Spleen (tissue), 11 donors: Measurements from ENCODE around the gene CD48. TPM values are rescaled to one million over a fixed set of nuclear protein-coding genes. Genes with fewer than 3 reads are reported as not detected.
"Not testable (repeated sequence)": the region's sequence is repeated elsewhere in the genome, so short reads cannot be mapped to it uniquely, and the experiment has no call there.

Experiments
- DNase-seq: peaks from one replicate; pipeline ENCODE4 v3.0.0-alpha.2; 2020
- H3K27ac ChIP-seq, 8 donors: fragments of 200-600 bp; sonication (generic) in 7 of 8; 1 replicate in 4 of 8; 2 replicates in 4 of 8; pipeline versions ENCODE4 v1.5.0 to v1.8.0; 2016 to 2021; ENCODE audit warnings: inconsistent platforms in 4 of 8, mild to moderate bottlenecking in 4 of 8, moderate library complexity in 1 of 8
- H3K27me3 ChIP-seq, 7 donors: fragments of 200-600 bp; sonication (generic) in 6 of 7; replicated peaks in 1 of 7; 1 replicate in 4 of 7; 2 replicates in 3 of 7; pipeline versions ENCODE4 v1.5.0 to v1.8.0; 2016 to 2021; ENCODE audit warnings: inconsistent platforms in 3 of 7, mild to moderate bottlenecking in 1 of 7
- H3K36me3 ChIP-seq, 6 donors: fragments of 200-600 bp; sonication (generic) in 5 of 6; 1 replicate in 4 of 6; 2 replicates in 2 of 6; pipeline versions ENCODE4 v1.5.0 to v1.8.0; 2016 to 2021; ENCODE audit warnings: inconsistent platforms in 2 of 6
- H3K4me1 ChIP-seq, 6 donors: fragments of 200-600 bp; sonication (generic) in 5 of 6; 1 replicate in 3 of 6; 2 replicates in 3 of 6; pipeline versions ENCODE4 v1.5.0 to v1.8.0; 2016 to 2021; ENCODE audit warnings: inconsistent platforms in 3 of 6
- H3K4me3 ChIP-seq, 8 donors: fragments of 200-600 bp; sonication (generic) in 7 of 8; 1 replicate in 4 of 8; 2 replicates in 4 of 8; pipeline versions ENCODE4 v1.5.0 to v1.8.0; 2016 to 2021; ENCODE audit warnings: inconsistent platforms in 4 of 8, mild to moderate bottlenecking in 4 of 8, moderate library complexity in 2 of 8
- H3K9me3 ChIP-seq, 8 donors: fragments of 200-600 bp; sonication (generic) in 7 of 8; 1 replicate in 4 of 8; 2 replicates in 4 of 8; pipeline versions ENCODE4 v1.5.0 to v1.8.0; 2016 to 2021; ENCODE audit warnings: inconsistent platforms in 4 of 8
- CTCF ChIP-seq, 11 experiments: fragments of 200-600 bp in 7 of 11; fragments of 450-650 bp in 4 of 11; sonication (generic) in 4 of 11; IDR thresholded peaks in 8 of 11; conservative IDR thresholded peaks in 3 of 11; 1 replicate in 7 of 11; 2 replicates in 4 of 11; pipeline versions ENCODE4 v1.4.0 to v1.8.0; 2016 to 2021; ENCODE audit warnings: antibody characterized with exemption in 11 of 11, inconsistent platforms in 4 of 11, mild to moderate bottlenecking in 1 of 11
- POLR2A ChIP-seq, 3 donors: fragments of 450-650 bp; IDR thresholded peaks; one replicate each; pipeline ENCODE4 v1.5.1; 2017; ENCODE audit warnings: antibody characterized with exemption in 3 of 3, mild to moderate bottlenecking in 1 of 3
- POLR2AphosphoS5 ChIP-seq, 3 donors: sonication (generic); formaldehyde crosslinking; IDR thresholded peaks; one replicate each; pipeline ENCODE4 v1.5.1; 2017; ENCODE audit warnings: antibody characterized with exemption in 3 of 3
- WGBS, 5 donors: extraction: QIAGEN DNeasy Blood & Tissue Kit in 3 of 5; methylation state at CpG; one replicate each; pipeline versions ENCODE4 v1.1.5 to v1.1.7; 2013 to 2018; 5-methylcytosine and 5-hydroxymethylcytosine counted together
- intact Hi-C: fragments of 100-400 bp; cut with DNase I; formaldehyde crosslinking; loops from one replicate; pipeline ENCODE4 v1.15.0; 2023; ENCODE audit warnings: low total_unique reads
- polyA plus RNA-seq, 3 donors: library from polyadenylated mRNA; stranded (reverse); fragments of 200-250 nt; gene quantifications; one replicate each; pipeline ENCODE4 v1.2.1, GENCODE V29; 2013
- total RNA-seq, 7 donors: library from RNA; depleted of rRNA in 3 of 7; stranded (reverse); fragments of >200 nt in 3 of 7; fragmentation: NEBNext Ultra II Directional in 4 of 7; extraction: Animal tissue kit (Norgen Biotek cat#: 25700) in 4 of 7; gene quantifications; one replicate each; pipeline versions ENCODE4 v1.1.0 to v1.2.1, GENCODE V29; 2016 to 2021
- donor health status: healthy with polysubstance abuse.
- donor health status: DM: no; HTN: no; CAD: no; lungs with moderate emphysema.
- donor health status: DM: no; HTN: no; CAD: no.
- donor health status: Bipolar disorder and iron deficiency.
- donor health status: healthy.
- donor health status: DM: no; HTN: no; CAD: no.
- donor health status: DM: yes; HTN: yes; CAD: no.

The CD48 gene
- total and polyA plus RNA-seq, 10 donors = 150 to 510 (median 248) TPM

- intact Hi-C loops = no loop called here
Measured at GRCh38 chr1:160718210-160718609, 6.6 kb upstream of the CD48 start.

GRCh38 chr1:160717306-160717705, 5.7 kb upstream of the CD48 start:
- intact Hi-C loops = no loop called here
- no peaks in the 10 kb centered on the region for H3K9me3 ChIP-seq
- H3K27me3 ChIP-seq = no peaks in the 10 kb centered on the region
- peaks cover 5 to 61% (median 22%) of the 10 kb centered on the region in 6 donors for H3K4me1 ChIP-seq
- 61 to 81% (median 74%) methylated on average over 5 of the region's 5 CpGs for WGBS, 5 donors
- no peak overlapping the region for H3K27ac ChIP-seq
- H3K4me3 ChIP-seq = no peak overlapping the region
- no peak for DNase-seq
- H3K36me3 ChIP-seq = no peaks in the 10 kb centered on the region
- TF ChIP-seq POLR2AphosphoS5 (IDR thresholded peaks at IDR 0.05) (no peak), CTCF (IDR thresholded peaks at IDR 0.05 in 8 of 11, conservative IDR thresholded peaks at IDR 0.05 in 3 of 11) (no peak), POLR2A (IDR thresholded peaks at IDR 0.05) (no peak)

More at GRCh38 chr1:160718210-160718609, 6.6 kb upstream of the CD48 start:
- no peak overlapping the region for H3K4me3 ChIP-seq
- no peaks in the 10 kb centered on the region for H3K27me3 ChIP-seq
- H3K4me1 ChIP-seq = peaks cover 0 to 61% (median 20%) of the 10 kb centered on the region in 6 donors
- DNase-seq = no peak
- no peaks in the 10 kb centered on the region for H3K9me3 ChIP-seq
- no peaks in the 10 kb centered on the region for H3K36me3 ChIP-seq
- 60 to 88% (median 72%) methylated on average over 4 of the region's 4 CpGs for WGBS, 5 donors
- H3K27ac ChIP-seq = no peak overlapping the region
- TF ChIP-seq POLR2AphosphoS5 (IDR thresholded peaks at IDR 0.05) = no peak
- TF ChIP-seq CTCF (IDR thresholded peaks at IDR 0.05 in 8 of 11, conservative IDR thresholded peaks at IDR 0.05 in 3 of 11) = no peak
- no peak for TF ChIP-seq POLR2A (IDR thresholded peaks at IDR 0.05)

- WGBS, 5 donors = 91 to 100% (median 97%) methylated on average over 1 of the region's 1 CpG
- Histone ChIP-seq H3K9me3 (no peaks in the 10 kb centered on the region), H3K36me3 (no peaks in the 10 kb centered on the region), H3K27me3 (no peaks in the 10 kb centered on the region), H3K27ac (no peak overlapping the region), H3K4me1 (peaks cover 8 to 61% (median 27%) of the 10 kb centered on the region in 6 donors), H3K4me3 (no peak overlapping the region)
- DNase-seq = no peak
- TF ChIP-seq POLR2AphosphoS5 (IDR thresholded peaks at IDR 0.05) = no peak
- TF ChIP-seq POLR2A (IDR thresholded peaks at IDR 0.05) = no peak
- TF ChIP-seq CTCF (IDR thresholded peaks at IDR 0.05 in 8 of 11, conservative IDR thresholded peaks at IDR 0.05 in 3 of 11) = no peak
- intact Hi-C loops = no loop called here
Measured at GRCh38 chr1:160716013-160716412, 4.4 kb upstream of the CD48 start.

- H3K36me3 ChIP-seq, H3K27me3 ChIP-seq, H3K4me3 ChIP-seq, H3K9me3 ChIP-seq, intact Hi-C loops, DNase-seq: not testable (repeated sequence)
- TF ChIP-seq POLR2AphosphoS5 (IDR thresholded peaks at IDR 0.05) = peak in 1 of 3 donors; percentile 17
- H3K4me1 ChIP-seq = peaks cover 8 to 60% (median 38%) of the 10 kb centered on the region in 6 donors
- peak overlapping the region in 5 of 8 donors; percentile 25 to 95 (median 92) for H3K27ac ChIP-seq
- WGBS, 5 donors = 66 to 77% (median 76%) methylated on average over 5 of the region's 5 CpGs
Measured at GRCh38 chr1:160714034-160714648, 2.5 kb upstream of the CD48 start.
